Central memory CD8-positive, alpha-beta T cell (primary cell): Measurements from ENCODE around the gene OSBPL2.
A peak's percentile ranks its signal among the peaks of the same experiment; 100 is the strongest.

ENCODE experiments used
- ATAC-seq: fragments of 150-1000 bp; cut with Tn5 transposase; replicated peaks from 2 replicates; pipeline ENCODE4 v1.10.0; 2022; ENCODE audit warnings: mild to moderate bottlenecking, moderate FRiP score, moderate number of reproducible peaks; ENCODE audit not compliant: poor library complexity, severe bottlenecking; ENCODE audit errors: extremely low read depth
- DNase-seq, 2 donors: peaks; one replicate each; pipeline ENCODE4 v3.0.0; 2021; ENCODE audit warnings: low spot score in 2 of 2
- H3K27ac Mint-ChIP-seq: one replicate; pipeline ENCODE4 v1.8.0; 2022; ENCODE audit warnings: low read depth, mild to moderate bottlenecking, moderate library complexity, mixed read lengths
- H3K27me3 Mint-ChIP-seq: one replicate; pipeline ENCODE4 v1.8.0; 2022; ENCODE audit warnings: mixed read lengths
- H3K36me3 Mint-ChIP-seq: one replicate; pipeline ENCODE4 v1.8.0; 2022; ENCODE audit warnings: mild to moderate bottlenecking, moderate library complexity, mixed read lengths; ENCODE audit not compliant: insufficient read depth
- H3K4me1 Mint-ChIP-seq: one replicate; pipeline ENCODE4 v1.8.0; 2022; ENCODE audit warnings: mixed read lengths
- H3K4me3 Mint-ChIP-seq: one replicate; pipeline ENCODE4 v1.8.0; 2022; ENCODE audit warnings: mild to moderate bottlenecking, moderate library complexity, mixed read lengths
- H3K9me3 Mint-ChIP-seq: one replicate; pipeline ENCODE4 v1.8.0; 2022; ENCODE audit warnings: mixed read lengths

OSBPL2 gene

GRCh38 chr20:62246431-62246830 lies 8.1 kb downstream of the OSBPL2 start:
- ATAC-seq (no peak), DNase-seq (no peak)
- no peaks in the 10 kb centered on the region for H3K9me3 Mint-ChIP-seq
- peaks cover 40% of the 10 kb centered on the region for H3K4me1 Mint-ChIP-seq
- H3K36me3 Mint-ChIP-seq, result peaks cover 3% of the 10 kb centered on the region
- H3K4me3 Mint-ChIP-seq, result no peak overlapping the region
- H3K27ac Mint-ChIP-seq, result no peak overlapping the region
- no peaks in the 10 kb centered on the region for H3K27me3 Mint-ChIP-seq

- no peak overlapping the region for H3K4me3 Mint-ChIP-seq
- no peaks in the 10 kb centered on the region for H3K9me3 Mint-ChIP-seq
- DNase-seq (no peak), ATAC-seq (no peak)
- no peak overlapping the region for H3K27ac Mint-ChIP-seq
- peaks cover 34% of the 10 kb centered on the region for H3K4me1 Mint-ChIP-seq
- peaks cover 3% of the 10 kb centered on the region for H3K36me3 Mint-ChIP-seq
- H3K27me3 Mint-ChIP-seq, result no peaks in the 10 kb centered on the region
These were observed 8.7 kb downstream of the OSBPL2 start for GRCh38 chr20:62246872-62247652.

GRCh38 chr20:62248890-62249560 lies 10.7 kb downstream of the OSBPL2 start:
- Mint-ChIP-seq H3K9me3 (no peaks in the 10 kb centered on the region), H3K27me3 (no peaks in the 10 kb centered on the region), H3K27ac (no peak overlapping the region), H3K4me3 (no peak overlapping the region), H3K36me3 (peaks cover 5% of the 10 kb centered on the region), H3K4me1 (peaks cover 35% of the 10 kb centered on the region)
- ATAC-seq (no peak), DNase-seq (no peak)

- Mint-ChIP-seq H3K4me3 (no peak overlapping the region), H3K9me3 (no peaks in the 10 kb centered on the region), H3K4me1 (peaks cover 26% of the 10 kb centered on the region), H3K27ac (no peak overlapping the region), H3K27me3 (no peaks in the 10 kb centered on the region), H3K36me3 (peaks cover 17% of the 10 kb centered on the region)
- ATAC-seq (no peak), DNase-seq (no peak)
These were observed 14.1 kb downstream of the OSBPL2 start for GRCh38 chr20:62252342-62252966.

GRCh38 chr20:62253398-62253797 lies 15.1 kb downstream of the OSBPL2 start:
- H3K36me3 Mint-ChIP-seq, result peaks cover 26% of the 10 kb centered on the region
- H3K27me3 Mint-ChIP-seq, result no peaks in the 10 kb centered on the region
- ATAC-seq, result no peak
- peaks cover 26% of the 10 kb centered on the region for H3K4me1 Mint-ChIP-seq
- H3K27ac Mint-ChIP-seq, result peak overlapping the region; percentile 29
- no peaks in the 10 kb centered on the region for H3K9me3 Mint-ChIP-seq
- H3K4me3 Mint-ChIP-seq, result no peak overlapping the region
- no peak for DNase-seq

GRCh38 chr20:62254021-62254724 lies 15.9 kb downstream of the OSBPL2 start:
- H3K36me3 Mint-ChIP-seq, result peaks cover 30% of the 10 kb centered on the region
- no peaks in the 10 kb centered on the region for H3K9me3 Mint-ChIP-seq
- no peaks in the 10 kb centered on the region for H3K27me3 Mint-ChIP-seq
- H3K4me1 Mint-ChIP-seq, result peaks cover 26% of the 10 kb centered on the region
- ATAC-seq, result no peak
- H3K27ac Mint-ChIP-seq, result no peak overlapping the region
- no peak overlapping the region for H3K4me3 Mint-ChIP-seq
- DNase-seq, result no peak

- peaks cover 39% of the 10 kb centered on the region for H3K36me3 Mint-ChIP-seq
- no peaks in the 10 kb centered on the region for H3K9me3 Mint-ChIP-seq
- no peak for ATAC-seq
- peaks cover 25% of the 10 kb centered on the region for H3K4me1 Mint-ChIP-seq
- H3K4me3 Mint-ChIP-seq, result no peak overlapping the region
- H3K27me3 Mint-ChIP-seq, result no peaks in the 10 kb centered on the region
- DNase-seq, result no peak
- H3K27ac Mint-ChIP-seq, result no peak overlapping the region
These were observed 17.7 kb downstream of the OSBPL2 start for GRCh38 chr20:62255976-62256375.

GRCh38 chr20:62258499-62259293 lies 20.4 kb downstream of the OSBPL2 start:
- Mint-ChIP-seq H3K4me3 (no peak overlapping the region), H3K27me3 (no peaks in the 10 kb centered on the region), H3K27ac (no peak overlapping the region), H3K36me3 (peaks cover 45% of the 10 kb centered on the region), H3K4me1 (peaks cover 15% of the 10 kb centered on the region), H3K9me3 (no peaks in the 10 kb centered on the region)
- no peak for DNase-seq
- ATAC-seq, result no peak

GRCh38 chr20:62259294-62259565 lies 20.9 kb downstream of the OSBPL2 start:
- no peak for DNase-seq
- Mint-ChIP-seq H3K36me3 (peaks cover 47% of the 10 kb centered on the region), H3K27ac (no peak overlapping the region), H3K9me3 (no peaks in the 10 kb centered on the region), H3K4me3 (no peak overlapping the region), H3K27me3 (no peaks in the 10 kb centered on the region), H3K4me1 (peaks cover 11% of the 10 kb centered on the region)
- no peak for ATAC-seq

- H3K4me3 Mint-ChIP-seq, result no peak overlapping the region
- DNase-seq (no peak), ATAC-seq (no peak)
- no peaks in the 10 kb centered on the region for H3K9me3 Mint-ChIP-seq
- H3K27me3 Mint-ChIP-seq, result no peaks in the 10 kb centered on the region
- peaks cover 42% of the 10 kb centered on the region for H3K36me3 Mint-ChIP-seq
- H3K27ac Mint-ChIP-seq, result no peak overlapping the region
- peaks cover 7% of the 10 kb centered on the region for H3K4me1 Mint-ChIP-seq
These were observed 23.7 kb downstream of the OSBPL2 start for GRCh38 chr20:62262064-62262463.

GRCh38 chr20:62263396-62263795 lies 25.1 kb downstream of the OSBPL2 start:
- DNase-seq (no peak), ATAC-seq (no peak)
- peaks cover 33% of the 10 kb centered on the region for H3K36me3 Mint-ChIP-seq
- no peak overlapping the region for H3K4me3 Mint-ChIP-seq
- no peak overlapping the region for H3K27ac Mint-ChIP-seq
- no peaks in the 10 kb centered on the region for H3K9me3 Mint-ChIP-seq
- no peaks in the 10 kb centered on the region for H3K27me3 Mint-ChIP-seq
- H3K4me1 Mint-ChIP-seq, result peaks cover 7% of the 10 kb centered on the region

- Mint-ChIP-seq H3K36me3 (peaks cover 24% of the 10 kb centered on the region), H3K27ac (no peak overlapping the region), H3K4me3 (no peak overlapping the region), H3K9me3 (no peaks in the 10 kb centered on the region), H3K27me3 (no peaks in the 10 kb centered on the region), H3K4me1 (peaks cover 3% of the 10 kb centered on the region)
- ATAC-seq, result no peak
- DNase-seq, result no peak
These were observed 27.0 kb downstream of the OSBPL2 start for GRCh38 chr20:62265365-62265764.
